Measurements from ENCODE around the gene ASTN1.

ASTN1 gene

GRCh38 chr1:176998183-176998795 is 166.2 kb downstream of the ASTN1 start:
- Histone ChIP-seq H3K9ac (ENCODE audit: low read length) (no peak overlapping the region), H3K36me3 (ENCODE audit: control insufficient read depth, low read depth, low read length) (no peaks in the 10 kb centered on the region), H3K27me3 (ENCODE audit: control insufficient read depth, insufficient read depth, low read length) (no peaks in the 10 kb centered on the region), H3K4me1 (ENCODE audit: control insufficient read depth, low read depth, low read length) (peaks cover 15% of the 10 kb centered on the region), H3K4me3 (ENCODE audit: low read length) (no peak overlapping the region), H3K9me3 (ENCODE audit: control insufficient read depth, low read depth, low read length) (no peaks in the 10 kb centered on the region), H3K27ac (ENCODE audit: low read length) (no peak overlapping the region)

DNA sequence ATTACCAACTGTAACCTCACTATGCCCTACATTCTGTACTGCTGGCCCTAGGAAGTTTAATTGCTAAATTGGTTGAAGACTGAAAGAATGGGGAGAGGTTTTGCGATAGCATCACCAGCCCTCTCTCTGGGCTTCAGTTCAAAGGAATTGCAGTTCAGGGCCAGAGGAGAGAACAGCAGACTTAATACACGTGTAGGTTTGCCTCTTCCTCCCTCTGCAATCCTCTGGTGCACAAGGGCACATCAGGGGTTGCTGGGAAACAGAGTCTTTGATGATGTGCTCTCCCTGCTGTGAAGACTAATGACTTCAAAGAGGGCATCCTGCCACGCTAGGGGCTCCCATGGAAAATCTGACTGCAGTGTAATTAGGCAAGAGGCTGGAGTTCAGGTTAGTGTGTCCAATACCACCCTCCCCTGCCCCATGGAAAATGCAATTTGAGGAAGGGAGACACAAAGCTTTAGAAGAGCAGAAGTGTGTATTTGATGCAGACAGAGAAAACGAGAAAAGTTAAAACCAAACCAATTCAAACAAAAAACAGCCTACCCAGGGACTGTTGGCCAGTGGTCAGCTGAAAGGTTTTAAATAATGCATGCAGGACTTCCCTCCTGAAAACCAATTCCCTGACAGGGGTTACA is 167.9 kb downstream of the ASTN1 start:
- H3K9me3 ChIP-seq (ENCODE audit: control insufficient read depth, low read depth, low read length) = no peaks in the 10 kb centered on the region
- H3K36me3 ChIP-seq (ENCODE audit: control insufficient read depth, low read depth, low read length) = no peaks in the 10 kb centered on the region
- no peak overlapping the region for H3K4me3 ChIP-seq (ENCODE audit: low read length)
- no peaks in the 10 kb centered on the region for H3K27me3 ChIP-seq (ENCODE audit: control insufficient read depth, insufficient read depth, low read length)
- no peak overlapping the region for H3K9ac ChIP-seq (ENCODE audit: low read length)
- no peak overlapping the region for H3K27ac ChIP-seq (ENCODE audit: low read length)
- peaks cover 15% of the 10 kb centered on the region for H3K4me1 ChIP-seq (ENCODE audit: control insufficient read depth, low read depth, low read length)

- Histone ChIP-seq H3K9me3 (ENCODE audit: control insufficient read depth, low read depth, low read length) (no peaks in the 10 kb centered on the region), H3K4me3 (ENCODE audit: low read length) (no peak overlapping the region), H3K27ac (ENCODE audit: low read length) (no peak overlapping the region), H3K4me1 (ENCODE audit: control insufficient read depth, low read depth, low read length) (peaks cover 15% of the 10 kb centered on the region), H3K27me3 (ENCODE audit: control insufficient read depth, insufficient read depth, low read length) (no peaks in the 10 kb centered on the region), H3K36me3 (ENCODE audit: control insufficient read depth, low read depth, low read length) (no peaks in the 10 kb centered on the region), H3K9ac (ENCODE audit: low read length) (no peak overlapping the region)
Observed at GRCh38 chr1:176994931-176995596, 169.4 kb downstream of the ASTN1 start.

- Histone ChIP-seq H3K27ac (ENCODE audit: low read length) (no peak overlapping the region), H3K9me3 (ENCODE audit: control insufficient read depth, low read depth, low read length) (no peaks in the 10 kb centered on the region), H3K4me1 (ENCODE audit: control insufficient read depth, low read depth, low read length) (peaks cover 18% of the 10 kb centered on the region), H3K4me3 (ENCODE audit: low read length) (no peak overlapping the region), H3K9ac (ENCODE audit: low read length) (no peak overlapping the region), H3K36me3 (ENCODE audit: control insufficient read depth, low read depth, low read length) (no peaks in the 10 kb centered on the region), H3K27me3 (ENCODE audit: control insufficient read depth, insufficient read depth, low read length) (no peaks in the 10 kb centered on the region)
Observed at GRCh38 chr1:176993587-176993986, 170.9 kb downstream of the ASTN1 start.

DNA sequence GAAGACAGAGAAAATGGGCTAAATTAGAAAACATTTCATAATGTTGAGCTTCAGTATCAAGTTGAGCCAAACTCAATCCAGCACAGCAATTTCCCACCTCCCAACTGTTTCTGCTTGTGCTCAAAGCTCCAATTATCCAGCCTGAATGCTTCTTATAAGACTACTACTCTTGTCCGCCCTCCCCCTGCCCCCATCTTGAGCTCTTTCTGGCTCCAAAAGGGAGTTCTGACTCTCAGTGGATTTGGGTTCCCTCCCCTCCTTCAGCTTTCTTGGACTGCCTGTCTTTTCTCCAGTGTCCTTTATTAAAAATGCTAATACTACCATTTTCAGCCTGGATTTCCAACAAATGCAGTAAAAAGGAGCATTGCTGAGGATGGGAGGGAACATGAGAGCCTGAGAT is 174.8 kb downstream of the ASTN1 start:
- Histone ChIP-seq H3K27ac (ENCODE audit: low read length) (no peak overlapping the region), H3K27me3 (ENCODE audit: control insufficient read depth, insufficient read depth, low read length) (no peaks in the 10 kb centered on the region), H3K36me3 (ENCODE audit: control insufficient read depth, low read depth, low read length) (no peaks in the 10 kb centered on the region), H3K9me3 (ENCODE audit: control insufficient read depth, low read depth, low read length) (no peaks in the 10 kb centered on the region), H3K4me3 (ENCODE audit: low read length) (no peak overlapping the region), H3K9ac (ENCODE audit: low read length) (no peak overlapping the region), H3K4me1 (ENCODE audit: control insufficient read depth, low read depth, low read length) (peaks cover 4% of the 10 kb centered on the region)

GRCh38 chr1:176989023-176989422 is 175.5 kb downstream of the ASTN1 start:
- no peaks in the 10 kb centered on the region for H3K9me3 ChIP-seq (ENCODE audit: control insufficient read depth, low read depth, low read length)

GRCh38 chr1:176987016-176987415 is 177.5 kb downstream of the ASTN1 start:
- H3K36me3 ChIP-seq (ENCODE audit: control insufficient read depth, low read depth, low read length) = no peaks in the 10 kb centered on the region
- H3K4me3 ChIP-seq (ENCODE audit: low read length) = no peak overlapping the region
- H3K27ac ChIP-seq (ENCODE audit: low read length) = no peak overlapping the region
- no peaks in the 10 kb centered on the region for H3K27me3 ChIP-seq (ENCODE audit: control insufficient read depth, insufficient read depth, low read length)
- H3K9ac ChIP-seq (ENCODE audit: low read length) = no peak overlapping the region
- H3K9me3 ChIP-seq (ENCODE audit: control insufficient read depth, low read depth, low read length) = no peaks in the 10 kb centered on the region
- H3K4me1 ChIP-seq (ENCODE audit: control insufficient read depth, low read depth, low read length) = peaks cover 4% of the 10 kb centered on the region

More at GRCh38 chr1:176989023-176989422, 175.5 kb downstream of the ASTN1 start:
- Histone ChIP-seq H3K36me3 (ENCODE audit: control insufficient read depth, low read depth, low read length) (no peaks in the 10 kb centered on the region), H3K4me3 (ENCODE audit: low read length) (no peak overlapping the region), H3K4me1 (ENCODE audit: control insufficient read depth, low read depth, low read length) (peaks cover 4% of the 10 kb centered on the region), H3K27me3 (ENCODE audit: control insufficient read depth, insufficient read depth, low read length) (no peaks in the 10 kb centered on the region), H3K27ac (ENCODE audit: low read length) (no peak overlapping the region), H3K9ac (ENCODE audit: low read length) (no peak overlapping the region)

GRCh38 chr1:176983731-176984130 is 180.8 kb downstream of the ASTN1 start:
- no peaks in the 10 kb centered on the region for H3K9me3 ChIP-seq (ENCODE audit: control insufficient read depth, low read depth, low read length)
- H3K9ac ChIP-seq (ENCODE audit: low read length) = no peak overlapping the region
- peaks cover 6% of the 10 kb centered on the region for H3K4me1 ChIP-seq (ENCODE audit: control insufficient read depth, low read depth, low read length)
- H3K36me3 ChIP-seq (ENCODE audit: control insufficient read depth, low read depth, low read length) = no peaks in the 10 kb centered on the region
- H3K4me3 ChIP-seq (ENCODE audit: low read length) = no peak overlapping the region
- no peaks in the 10 kb centered on the region for H3K27me3 ChIP-seq (ENCODE audit: control insufficient read depth, insufficient read depth, low read length)
- no peak overlapping the region for H3K27ac ChIP-seq (ENCODE audit: low read length)

DNA sequence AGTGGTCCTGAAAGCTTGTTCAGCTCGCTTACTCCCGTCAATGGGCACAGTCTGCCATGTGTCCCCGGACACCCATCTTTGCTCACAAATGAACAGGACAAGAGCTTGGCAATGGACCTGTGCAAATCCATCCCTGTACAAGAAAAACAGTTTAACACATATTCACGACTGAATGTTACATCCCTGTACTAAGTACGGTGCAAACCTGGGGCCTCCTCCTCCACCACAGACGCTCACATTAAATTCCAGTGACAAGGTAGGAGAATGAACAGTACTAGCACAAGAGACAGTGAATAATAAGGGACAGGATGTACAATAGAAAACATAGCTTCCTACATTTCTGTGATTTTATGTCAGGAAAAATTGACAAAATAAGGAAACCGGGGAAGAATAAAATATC is 187.7 kb downstream of the ASTN1 start:
- no peaks in the 10 kb centered on the region for H3K9me3 ChIP-seq (ENCODE audit: control insufficient read depth, low read depth, low read length)
- no peak overlapping the region for H3K4me3 ChIP-seq (ENCODE audit: low read length)
- no peak overlapping the region for H3K27ac ChIP-seq (ENCODE audit: low read length)
- no peaks in the 10 kb centered on the region for H3K27me3 ChIP-seq (ENCODE audit: control insufficient read depth, insufficient read depth, low read length)
- no peak overlapping the region for H3K9ac ChIP-seq (ENCODE audit: low read length)
- no peaks in the 10 kb centered on the region for H3K36me3 ChIP-seq (ENCODE audit: control insufficient read depth, low read depth, low read length)
- peaks cover 3% of the 10 kb centered on the region for H3K4me1 ChIP-seq (ENCODE audit: control insufficient read depth, low read depth, low read length)

GRCh38 chr1:176976225-176976624 is 188.3 kb downstream of the ASTN1 start:
- Histone ChIP-seq H3K27me3 (ENCODE audit: control insufficient read depth, insufficient read depth, low read length) (no peaks in the 10 kb centered on the region), H3K9me3 (ENCODE audit: control insufficient read depth, low read depth, low read length) (no peaks in the 10 kb centered on the region), H3K36me3 (ENCODE audit: control insufficient read depth, low read depth, low read length) (no peaks in the 10 kb centered on the region), H3K9ac (ENCODE audit: low read length) (no peak overlapping the region), H3K27ac (ENCODE audit: low read length) (no peak overlapping the region), H3K4me3 (ENCODE audit: low read length) (no peak overlapping the region), H3K4me1 (ENCODE audit: control insufficient read depth, low read depth, low read length) (no peaks in the 10 kb centered on the region)

DNA sequence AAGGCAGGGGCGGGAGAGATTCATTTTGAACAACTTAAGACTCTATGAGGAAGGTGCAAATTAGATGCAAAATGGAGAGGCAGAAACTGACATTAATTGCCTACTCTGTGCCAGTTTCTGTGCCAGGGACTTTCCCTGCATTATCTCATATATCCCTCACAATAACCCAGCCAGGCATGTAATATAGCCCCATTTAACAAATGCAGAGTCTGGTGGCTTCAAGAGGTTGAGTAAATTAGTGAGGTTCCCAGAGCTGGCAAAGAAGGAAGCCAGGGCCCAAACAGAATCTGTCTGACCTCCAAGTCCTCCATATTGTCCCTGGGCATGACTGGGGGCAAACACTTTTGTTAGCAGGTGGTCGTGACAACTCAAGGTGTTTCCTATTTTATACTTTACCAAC is 199.8 kb downstream of the ASTN1 start:
- H3K27ac ChIP-seq (ENCODE audit: low read length) = no peak overlapping the region
- peaks cover 4% of the 10 kb centered on the region for H3K4me1 ChIP-seq (ENCODE audit: control insufficient read depth, low read depth, low read length)
- no peak overlapping the region for H3K4me3 ChIP-seq (ENCODE audit: low read length)
- no peaks in the 10 kb centered on the region for H3K36me3 ChIP-seq (ENCODE audit: control insufficient read depth, low read depth, low read length)
- H3K27me3 ChIP-seq (ENCODE audit: control insufficient read depth, insufficient read depth, low read length) = no peaks in the 10 kb centered on the region
- no peaks in the 10 kb centered on the region for H3K9me3 ChIP-seq (ENCODE audit: control insufficient read depth, low read depth, low read length)
- no peak overlapping the region for H3K9ac ChIP-seq (ENCODE audit: low read length)

DNA sequence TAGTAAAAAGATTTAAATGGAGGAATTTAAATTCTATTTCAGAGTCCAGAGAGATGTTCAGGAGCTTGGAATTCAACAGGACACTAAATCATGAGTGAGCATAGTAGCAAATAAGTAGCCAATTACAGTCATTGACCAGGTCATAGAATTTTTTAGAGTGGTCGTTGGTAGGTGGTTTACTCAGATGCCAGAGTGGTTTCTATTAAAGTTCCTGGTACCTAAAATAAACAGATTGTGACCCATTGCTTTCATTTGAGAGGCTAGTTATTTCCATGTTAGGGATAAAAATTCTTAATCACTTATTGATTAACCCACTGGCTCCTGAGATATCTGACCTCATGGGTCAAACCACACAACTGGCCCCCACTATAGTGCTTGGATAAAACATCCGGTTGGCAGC is 201.3 kb downstream of the ASTN1 start:
- peaks cover 12% of the 10 kb centered on the region for H3K4me1 ChIP-seq (ENCODE audit: control insufficient read depth, low read depth, low read length)
- H3K4me3 ChIP-seq (ENCODE audit: low read length) = no peak overlapping the region
- no peaks in the 10 kb centered on the region for H3K27me3 ChIP-seq (ENCODE audit: control insufficient read depth, insufficient read depth, low read length)
- H3K27ac ChIP-seq (ENCODE audit: low read length) = no peak overlapping the region
- H3K9me3 ChIP-seq (ENCODE audit: control insufficient read depth, low read depth, low read length) = no peaks in the 10 kb centered on the region
- no peaks in the 10 kb centered on the region for H3K36me3 ChIP-seq (ENCODE audit: control insufficient read depth, low read depth, low read length)
- no peak overlapping the region for H3K9ac ChIP-seq (ENCODE audit: low read length)
